Smooth muscle cell (in vitro differentiated cells): Measurements from ENCODE around the gene ATP2A2. TPM values are rescaled to one million over a fixed set of nuclear protein-coding genes. Genes with fewer than 3 reads are reported as not detected.

Experiments
- DNase-seq: peaks from one replicate; lab custom pipeline; 2025; ENCODE audit not compliant: unreplicated experiment; lab: John Stamatoyannopoulos, UW
- H2AFZ ChIP-seq: fragments of 200-600 bp; sonication (generic); 2 replicates; pipeline ENCODE4 v1.6.0; 2016; ENCODE audit warnings: antibody characterized with exemption, low read depth, mild to moderate bottlenecking
- H3F3A ChIP-seq: fragments of 200-600 bp; sonication (generic); 2 replicates; pipeline ENCODE4 v1.6.0; 2017; ENCODE audit warnings: antibody characterized with exemption, low read depth
- H3K27ac ChIP-seq: fragments of 200-600 bp; sonication (generic); 2 replicates; pipeline ENCODE4 v1.5.1; 2016; ENCODE audit warnings: low read depth, mild to moderate bottlenecking
- H3K27me3 ChIP-seq: fragments of 200-600 bp; sonication (generic); 2 replicates; pipeline ENCODE4 v1.6.1; 2016; ENCODE audit warnings: low read depth, mild to moderate bottlenecking
- H3K36me3 ChIP-seq: fragments of 200-600 bp; sonication (generic); 2 replicates; pipeline ENCODE4 v1.5.1; 2016; ENCODE audit warnings: low read depth
- H3K4me1 ChIP-seq: fragments of 200-600 bp; sonication (generic); 2 replicates; pipeline ENCODE4 v1.5.1; 2016; ENCODE audit warnings: low read depth
- H3K4me2 ChIP-seq: fragments of 200-600 bp; sonication (generic); 2 replicates; pipeline ENCODE4 v1.6.0; 2016; ENCODE audit warnings: mild to moderate bottlenecking
- H3K4me3 ChIP-seq: fragments of 200-600 bp; sonication (generic); 2 replicates; pipeline ENCODE4 v1.5.1; 2016; ENCODE audit warnings: mild to moderate bottlenecking
- H3K79me2 ChIP-seq: fragments of 200-600 bp; sonication (generic); 2 replicates; pipeline ENCODE4 v1.6.0; 2016; ENCODE audit warnings: low read depth, mild to moderate bottlenecking
- H3K9ac ChIP-seq: fragments of 200-600 bp; sonication (generic); 2 replicates; pipeline ENCODE4 v1.6.0; 2016; ENCODE audit warnings: low read depth
- H3K9me3 ChIP-seq: fragments of 200-600 bp; sonication (generic); replicated peaks from 2 replicates; pipeline ENCODE4 v1.5.1; 2016; ENCODE audit warnings: low read depth
- H4K20me1 ChIP-seq: fragments of 200-600 bp; sonication (generic); 2 replicates; pipeline ENCODE4 v1.6.0; 2016; ENCODE audit warnings: low read depth
- WGBS: methylation state at CpG from one replicate; pipeline ENCODE4 v1.1.7; 2016; ENCODE audit warnings: low lambda C conversion rate; 5-methylcytosine and 5-hydroxymethylcytosine counted together
- polyA plus RNA-seq: library from polyadenylated mRNA; unstranded; fragments of >200 nt; fragmentation: Nextera tagmentation; extraction: Ambion mirVana; gene quantifications from 2 replicates; pipeline ENCODE4 v1.2.1, GENCODE V29; 2016
- small RNA-seq: library from RNA; depleted of rRNA; stranded (forward); fragments of <200 nt; gene quantifications from one replicate; pipeline ENCODE3, GENCODE V24; 2014
- total RNA-seq: library from RNA; depleted of rRNA; stranded (reverse); fragments of >200 nt; gene quantifications from 2 replicates; pipeline ENCODE4 v1.2.3, GENCODE V29; 2014
- TF ChIP-seq, protein P1 (sequence below): fragments of 200-600 bp; sonication (generic); IDR thresholded peaks from 2 replicates; pipeline ENCODE4 v1.5.1; 2017; ENCODE audit warnings: borderline replicate concordance, mild to moderate bottlenecking, antibody characterized with exemption; ENCODE audit not compliant: insufficient read depth, poor library complexity, severe bottlenecking

Gene ATP2A2
- total and polyA plus RNA-seq, 2 experiments from 2014 or later, result 47.6 to 104 TPM

DNA sequence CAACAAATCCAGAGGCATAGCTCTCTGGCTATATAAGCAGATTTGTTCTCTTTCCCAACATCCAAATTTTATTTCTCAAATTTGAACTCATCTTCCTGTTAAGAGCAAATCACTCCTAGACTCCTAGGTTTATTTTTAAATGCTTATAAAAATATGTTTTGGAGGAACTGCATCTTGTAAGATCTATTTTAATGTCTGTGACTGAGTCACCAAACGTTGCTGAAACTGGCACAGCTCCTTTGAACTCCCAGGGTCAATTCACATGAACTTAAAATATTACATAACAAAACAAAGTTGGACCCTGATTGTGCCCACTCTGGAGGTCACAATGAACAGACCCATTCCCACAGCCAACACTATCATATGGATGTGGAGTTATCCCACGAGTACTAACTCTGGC is 98.6 kb downstream of the ATP2A2 start:
- H3K4me1 ChIP-seq, result no peaks in the 10 kb centered on the region
- H2AFZ ChIP-seq, result no peak overlapping the region
- no peaks in the 10 kb centered on the region for H3K9me3 ChIP-seq
- H3K79me2 ChIP-seq, result no peaks in the 10 kb centered on the region
- DNase-seq, result no peak
- H3K4me3 ChIP-seq, result no peak overlapping the region
- H3K4me2 ChIP-seq, result no peak overlapping the region
- WGBS, result 95% methylated on average over 2 of the region's 2 CpGs
- H4K20me1 ChIP-seq, result no peaks in the 10 kb centered on the region
- H3K27me3 ChIP-seq, result no peaks in the 10 kb centered on the region
- TF ChIP-seq, protein P1, sequence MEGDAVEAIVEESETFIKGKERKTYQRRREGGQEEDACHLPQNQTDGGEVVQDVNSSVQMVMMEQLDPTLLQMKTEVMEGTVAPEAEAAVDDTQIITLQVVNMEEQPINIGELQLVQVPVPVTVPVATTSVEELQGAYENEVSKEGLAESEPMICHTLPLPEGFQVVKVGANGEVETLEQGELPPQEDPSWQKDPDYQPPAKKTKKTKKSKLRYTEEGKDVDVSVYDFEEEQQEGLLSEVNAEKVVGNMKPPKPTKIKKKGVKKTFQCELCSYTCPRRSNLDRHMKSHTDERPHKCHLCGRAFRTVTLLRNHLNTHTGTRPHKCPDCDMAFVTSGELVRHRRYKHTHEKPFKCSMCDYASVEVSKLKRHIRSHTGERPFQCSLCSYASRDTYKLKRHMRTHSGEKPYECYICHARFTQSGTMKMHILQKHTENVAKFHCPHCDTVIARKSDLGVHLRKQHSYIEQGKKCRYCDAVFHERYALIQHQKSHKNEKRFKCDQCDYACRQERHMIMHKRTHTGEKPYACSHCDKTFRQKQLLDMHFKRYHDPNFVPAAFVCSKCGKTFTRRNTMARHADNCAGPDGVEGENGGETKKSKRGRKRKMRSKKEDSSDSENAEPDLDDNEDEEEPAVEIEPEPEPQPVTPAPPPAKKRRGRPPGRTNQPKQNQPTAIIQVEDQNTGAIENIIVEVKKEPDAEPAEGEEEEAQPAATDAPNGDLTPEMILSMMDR, result no peak
- H3K27ac ChIP-seq, result no peak overlapping the region
- no peaks in the 10 kb centered on the region for H3F3A ChIP-seq
- peaks cover 7% of the 10 kb centered on the region for H3K36me3 ChIP-seq
- H3K9ac ChIP-seq, result no peak overlapping the region

DNA sequence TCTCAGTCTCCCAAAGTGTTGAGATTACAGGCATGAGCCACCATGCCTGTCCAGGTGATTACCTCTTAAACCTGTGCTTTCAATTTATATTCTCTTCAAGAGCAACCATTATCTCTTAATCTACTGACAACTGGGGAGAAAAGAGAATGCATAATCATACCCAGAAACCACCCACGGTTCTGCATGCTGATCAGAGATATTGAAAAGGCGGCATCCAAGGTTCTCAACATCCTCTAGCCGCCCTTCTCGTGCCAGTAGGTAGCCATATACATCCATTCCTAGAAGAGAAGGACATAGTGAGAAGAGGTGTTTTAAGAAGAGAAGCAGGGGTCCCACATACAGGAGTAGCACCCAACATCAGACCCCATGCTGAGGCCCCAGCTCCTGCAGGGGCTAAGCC is 101.6 kb downstream of the ATP2A2 start:
- no peaks in the 10 kb centered on the region for H3K79me2 ChIP-seq
- H3K4me1 ChIP-seq, result no peaks in the 10 kb centered on the region
- H3F3A ChIP-seq, result no peaks in the 10 kb centered on the region
- no peaks in the 10 kb centered on the region for H4K20me1 ChIP-seq
- H3K4me3 ChIP-seq, result no peak overlapping the region
- H3K27ac ChIP-seq, result no peak overlapping the region
- no peaks in the 10 kb centered on the region for H3K9me3 ChIP-seq
- H3K4me2 ChIP-seq, result no peak overlapping the region
- H3K9ac ChIP-seq, result no peak overlapping the region
- no peak overlapping the region for H2AFZ ChIP-seq
- H3K27me3 ChIP-seq, result no peaks in the 10 kb centered on the region
- peaks cover 18% of the 10 kb centered on the region for H3K36me3 ChIP-seq
- 98% methylated on average over 4 of the region's 4 CpGs for WGBS
- TF ChIP-seq, protein P1, result no peak
- no peak for DNase-seq

Small RNA genes within 50 kb of the gene (small RNA-seq; reads per million reads assigned to genes)
- not detected for gene RN7SL769P

Other genes with a start within 250 kb of the ATP2A2 start
- 12.0 and 16.8 TPM in 2 replicates for gene C12orf76, start 232.7 kb upstream of the ATP2A2 start, total RNA-seq
- gene C12orf76, start 232.7 kb upstream of the ATP2A2 start, polyA plus RNA-seq, result 10.0 and 13.9 TPM in 2 replicates
- 11.0 and 14.7 TPM in 2 replicates for gene IFT81, start 156.9 kb upstream of the ATP2A2 start, total RNA-seq
- 8.0 and 9.1 TPM in 2 replicates for gene IFT81, start 156.9 kb upstream of the ATP2A2 start, polyA plus RNA-seq
- gene ANAPC7, start 122.5 kb downstream of the ATP2A2 start, total RNA-seq, result 24.6 and 36.8 TPM in 2 replicates
- 22.1 and 27.8 TPM in 2 replicates for gene ANAPC7, start 122.5 kb downstream of the ATP2A2 start, polyA plus RNA-seq
- gene ARPC3, start 169.1 kb downstream of the ATP2A2 start, total RNA-seq, result 349 and 507 TPM in 2 replicates
- gene ARPC3, start 169.1 kb downstream of the ATP2A2 start, polyA plus RNA-seq, result 338 and 393 TPM in 2 replicates
- 21.7 and 23.8 TPM in 2 replicates for gene GPN3, start 187.0 kb downstream of the ATP2A2 start, total RNA-seq
- 41.5 and 41.7 TPM in 2 replicates for gene GPN3, start 187.0 kb downstream of the ATP2A2 start, polyA plus RNA-seq
- 9.1 and 13.3 TPM in 2 replicates for gene FAM216A, start 187.6 kb downstream of the ATP2A2 start, total RNA-seq
- gene FAM216A, start 187.6 kb downstream of the ATP2A2 start, polyA plus RNA-seq, result 11.3 and 14.0 TPM in 2 replicates
- 72.9 and 85.1 TPM in 2 replicates for gene VPS29, start 220.9 kb downstream of the ATP2A2 start, total RNA-seq
- gene VPS29, start 220.9 kb downstream of the ATP2A2 start, polyA plus RNA-seq, result 136 TPM in 2 replicates
- gene RAD9B, start 221.1 kb downstream of the ATP2A2 start, total RNA-seq, result not detected in 2 replicates
- gene RAD9B, start 221.1 kb downstream of the ATP2A2 start, polyA plus RNA-seq, result 0.64 TPM in 1 of 2 replicates, not detected in the other